ENCODE data around the gene ZNRF1. TPM values are rescaled to one million over a fixed set of nuclear protein-coding genes. Genes with fewer than 3 reads are reported as not detected.

Gene ZNRF1
- total and polyA plus RNA-seq, 2 of the 8 experiments (the other 6 are each of a cell fraction or from before 2014, with no cell fraction given): 33.5 to 52.9 TPM

DNA sequence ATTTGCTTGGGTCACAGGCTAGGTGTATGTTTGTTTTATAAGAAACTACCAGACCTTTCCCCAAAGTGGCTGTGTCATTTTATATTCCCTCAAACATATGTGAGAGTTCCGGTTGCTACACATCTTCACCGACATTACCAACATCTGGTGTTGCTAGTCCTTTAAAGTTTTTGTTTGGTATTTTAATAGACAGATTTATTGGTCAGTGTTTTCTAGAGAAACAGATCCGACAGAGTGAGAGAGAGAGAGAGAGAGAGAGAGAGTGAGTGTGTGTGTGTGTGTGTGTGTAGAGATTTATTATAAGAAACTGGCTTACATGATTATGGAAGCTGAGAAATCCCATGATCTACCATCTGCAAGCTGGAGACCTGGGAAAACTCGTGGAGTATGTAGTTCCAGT, 86.7 kb downstream of the ZNRF1 start:
- 84% methylated on average over 4 of the region's 4 CpGs; no CpG with 5 or more reads in 1 of the 2 experiments for WGBS, 2 experiments (ENCODE audit: extremely low coverage in 1 of 2, insufficient coverage in 1 of 2, insufficient read length in 1 of 2, insufficient replicate concordance in 2 of 2, low coverage in 1 of 2, low lambda C conversion rate in 2 of 2, missing lambda C conversion rate in 1 of 2)
- Histone ChIP-seq H3K4me1 (replicated peaks in 1 of 4; ENCODE audit: control insufficient read depth in 3 of 4, insufficient read depth in 4 of 4, low read length in 3 of 4) (peaks cover 5 to 15% (median 13%) of the 10 kb centered on the region in 4 experiments), H2BK15ac (ENCODE audit: low read length) (no peak overlapping the region), H2AK5ac (ENCODE audit: low read depth, low read length) (no peak overlapping the region), H3K23ac (ENCODE audit: insufficient read length) (no peak overlapping the region), H3K4ac (replicated peaks; ENCODE audit: insufficient read length, low read depth, low read length) (no peak overlapping the region), H4K5ac (ENCODE audit: insufficient read length, low read depth, low read length) (no peak overlapping the region), H2AFZ (ENCODE audit: low read length) (no peak overlapping the region), H3K9ac (replicated peaks in 1 of 4; ENCODE audit: extremely low read depth in 1 of 4, low read depth in 3 of 4, low read length in 3 of 4) (no peak overlapping the region), H2BK5ac (ENCODE audit: low read depth, low read length) (no peak overlapping the region), H2BK120ac (replicated peaks; ENCODE audit: low read depth, low read length) (no peak overlapping the region), H3K56ac (replicated peaks; ENCODE audit: insufficient read length, low read depth, low read length) (no peak overlapping the region), H4K20me1 (replicated peaks in 1 of 2; ENCODE audit: control insufficient read depth in 1 of 2, insufficient read depth in 2 of 2, low read length in 2 of 2) (peaks cover 4 to 17% of the 10 kb centered on the region in 2 experiments), H3K23me2 (ENCODE audit: low read depth, low read length) (no peaks in the 10 kb centered on the region), H3K27me3 (replicated peaks in 1 of 4; ENCODE audit: control insufficient read depth in 3 of 4, extremely low read depth in 1 of 4, insufficient read depth in 3 of 4, low read length in 3 of 4) (no peaks in the 10 kb centered on the region), H3K4me2 (ENCODE audit: insufficient read depth in 1 of 2, low read depth in 2 of 2, low read length in 2 of 2) (no peak overlapping the region), H3K79me1 (ENCODE audit: low read depth, low read length) (peaks cover 12% of the 10 kb centered on the region; the same call in 1 of the 2 replicates), H3K27ac (ENCODE audit: low read depth, low read length) (no peak overlapping the region), H3K9me3 (ENCODE audit: insufficient read depth in 2 of 2, low read depth in 1 of 2, low read length in 1 of 2) (no peaks in the 10 kb centered on the region), H3K14ac (ENCODE audit: insufficient read length) (no peak overlapping the region), H2BK12ac (ENCODE audit: low read depth, low read length) (no peak overlapping the region), H3K79me2 (ENCODE audit: control insufficient read depth in 1 of 2, insufficient read depth in 2 of 2, low read length in 2 of 2) (peaks cover 3 to 93% of the 10 kb centered on the region in 2 experiments), H4K91ac (replicated peaks; ENCODE audit: insufficient read length, low read length) (no peak overlapping the region), H3K36me3 (ENCODE audit: control insufficient read depth in 2 of 4, insufficient read depth in 4 of 4, low read length in 3 of 4) (no peaks in the 10 kb centered on the region; a peak in 1 of 8 replicates), H3K4me3 (ENCODE audit: extremely low read depth in 1 of 4, insufficient read depth in 2 of 4, low read depth in 3 of 4, low read length in 4 of 4) (no peak overlapping the region), H4K8ac (ENCODE audit: extremely low read depth, insufficient read depth, low read length) (no peak overlapping the region), H2BK20ac (ENCODE audit: low read length) (no peak overlapping the region), H3K18ac (ENCODE audit: extremely low read depth, low read length) (no peak overlapping the region)
- TF ChIP-seq POLR2A (IDR thresholded peaks at IDR 0.05; ENCODE audit: control extremely low read depth in 1 of 2, low read depth in 2 of 2, low read length in 2 of 2) (no peak), KDM4A (IDR thresholded peaks at IDR 0.05; ENCODE audit: low read depth, low read length, severe bottlenecking) (no peak), SAP30 (IDR thresholded peaks at IDR 0.05; ENCODE audit: insufficient read depth, insufficient replicate concordance, low read length) (no peak), EP300 (IDR thresholded peaks at IDR 0.05; ENCODE audit: borderline replicate concordance in 1 of 2, low read depth in 2 of 2, low read length in 2 of 2) (no peak), SUZ12 (IDR thresholded peaks at IDR 0.05; ENCODE audit: low read length) (no peak), SP4 (IDR thresholded peaks at IDR 0.05; ENCODE audit: low read length) (no peak), BACH1 (IDR thresholded peaks at IDR 0.05; ENCODE audit: low read length) (no peak), FOSL1 (IDR thresholded peaks at IDR 0.05; ENCODE audit: insufficient read depth, low read depth, low read length) (no peak), KDM1A (IDR thresholded peaks at IDR 0.05; ENCODE audit: borderline replicate concordance, low read length) (no peak), CREB1 (IDR thresholded peaks at IDR 0.05) (no peak)
- TF ChIP-seq, protein P1, sequence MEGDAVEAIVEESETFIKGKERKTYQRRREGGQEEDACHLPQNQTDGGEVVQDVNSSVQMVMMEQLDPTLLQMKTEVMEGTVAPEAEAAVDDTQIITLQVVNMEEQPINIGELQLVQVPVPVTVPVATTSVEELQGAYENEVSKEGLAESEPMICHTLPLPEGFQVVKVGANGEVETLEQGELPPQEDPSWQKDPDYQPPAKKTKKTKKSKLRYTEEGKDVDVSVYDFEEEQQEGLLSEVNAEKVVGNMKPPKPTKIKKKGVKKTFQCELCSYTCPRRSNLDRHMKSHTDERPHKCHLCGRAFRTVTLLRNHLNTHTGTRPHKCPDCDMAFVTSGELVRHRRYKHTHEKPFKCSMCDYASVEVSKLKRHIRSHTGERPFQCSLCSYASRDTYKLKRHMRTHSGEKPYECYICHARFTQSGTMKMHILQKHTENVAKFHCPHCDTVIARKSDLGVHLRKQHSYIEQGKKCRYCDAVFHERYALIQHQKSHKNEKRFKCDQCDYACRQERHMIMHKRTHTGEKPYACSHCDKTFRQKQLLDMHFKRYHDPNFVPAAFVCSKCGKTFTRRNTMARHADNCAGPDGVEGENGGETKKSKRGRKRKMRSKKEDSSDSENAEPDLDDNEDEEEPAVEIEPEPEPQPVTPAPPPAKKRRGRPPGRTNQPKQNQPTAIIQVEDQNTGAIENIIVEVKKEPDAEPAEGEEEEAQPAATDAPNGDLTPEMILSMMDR (IDR thresholded peaks at IDR 0.05; ENCODE audit: control extremely low read depth in 1 of 3, insufficient read depth in 1 of 3, low read depth in 1 of 3, low read length in 3 of 3): no peak
- DNase-seq (ENCODE audit: low read depth in 1 of 2, low spot score in 2 of 2): no peak
- ChIA-PET CTCF (ENCODE audit: partially characterized antibody) (interaction anchor here (0.6 to 13.7 kb wide), 5 partner anchors 12 to 747 kb away, joined by 3 to 90 read pairs (median 6); no protein-coding TSS in a partner anchor), POLR2A (ENCODE audit: partially characterized antibody) (interaction anchor here (1.4 kb wide), 1 partner anchor 26 kb away, joined by 3 read pairs; no protein-coding TSS in a partner anchor)
- FAIRE-seq: no peak

Data from H1 (cell line).